ENCODE measurements around the gene SLC25A44. TPM values are rescaled to one million over a fixed set of nuclear protein-coding genes. Genes with fewer than 3 reads are reported as not detected.

Gene SLC25A44
- polyA plus RNA-seq, 1 donor from 2014 or later: 13.7 TPM

DNA sequence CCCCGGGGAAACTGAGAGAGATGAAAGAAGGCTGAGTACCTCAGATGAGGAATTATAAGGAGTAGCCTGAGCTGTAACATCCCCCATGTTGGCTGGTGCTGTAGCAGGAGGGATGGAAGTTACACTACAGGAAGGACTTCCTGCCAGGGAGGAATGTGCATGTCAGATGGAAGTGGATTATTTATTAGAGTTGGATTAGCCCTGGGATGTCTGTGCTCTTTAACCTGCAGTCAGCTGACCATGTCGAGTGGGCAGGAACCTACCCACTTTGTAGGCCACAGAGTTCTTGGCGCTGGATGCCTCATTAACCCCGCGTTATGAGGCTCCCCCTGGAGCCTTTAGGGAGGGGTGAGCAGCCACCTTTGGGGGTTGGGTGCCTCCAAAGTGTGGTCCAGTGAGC, 41.3 kb upstream of the SLC25A44 start:
- Histone ChIP-seq H3F3A (ENCODE audit: insufficient read depth, low read length, poor library complexity, severe bottlenecking) (no peaks in the 10 kb centered on the region), H3K4me3 (ENCODE audit: low read length) (peak overlapping the region; percentile 32), H3K9me3 (ENCODE audit: low read length) (no peaks in the 10 kb centered on the region), H3K9ac (ENCODE audit: low read length) (no peak overlapping the region), H3K27me3 (ENCODE audit: insufficient read depth, low read depth, low read length) (no peaks in the 10 kb centered on the region), H3K9me2 (ENCODE audit: insufficient read depth, low read length) (no peaks in the 10 kb centered on the region), H2AFZ (ENCODE audit: low read depth, low read length) (no peak overlapping the region), H3K36me3 (ENCODE audit: insufficient read depth, low read length) (no peaks in the 10 kb centered on the region), H4K20me1 (ENCODE audit: insufficient read depth) (no peaks in the 10 kb centered on the region), H3K79me2 (replicated peaks; ENCODE audit: insufficient read depth, low read length) (no peaks in the 10 kb centered on the region), H3K4me2 (ENCODE audit: low read length) (no peak overlapping the region), H3K27ac (ENCODE audit: low read length) (no peak overlapping the region)
- TF ChIP-seq MXI1 (conservative IDR thresholded peaks at IDR 0.05; ENCODE audit: poor library complexity, severe bottlenecking) (no peak), SMC3 (conservative IDR thresholded peaks at IDR 0.05; ENCODE audit: poor library complexity) (no peak), TAF1 (IDR thresholded peaks at IDR 0.05; ENCODE audit: low read depth) (no peak), EP300 (conservative IDR thresholded peaks at IDR 0.05; ENCODE audit: poor library complexity, severe bottlenecking) (no peak), EZH2 (IDR thresholded peaks at IDR 0.05; ENCODE audit: borderline replicate concordance, insufficient read depth, low read length, poor library complexity, severe bottlenecking) (no peak), RAD21 (conservative IDR thresholded peaks at IDR 0.05) (no peak), POLR2AphosphoS5 (IDR thresholded peaks at IDR 0.05) (no peak)
- TF ChIP-seq, protein P1, sequence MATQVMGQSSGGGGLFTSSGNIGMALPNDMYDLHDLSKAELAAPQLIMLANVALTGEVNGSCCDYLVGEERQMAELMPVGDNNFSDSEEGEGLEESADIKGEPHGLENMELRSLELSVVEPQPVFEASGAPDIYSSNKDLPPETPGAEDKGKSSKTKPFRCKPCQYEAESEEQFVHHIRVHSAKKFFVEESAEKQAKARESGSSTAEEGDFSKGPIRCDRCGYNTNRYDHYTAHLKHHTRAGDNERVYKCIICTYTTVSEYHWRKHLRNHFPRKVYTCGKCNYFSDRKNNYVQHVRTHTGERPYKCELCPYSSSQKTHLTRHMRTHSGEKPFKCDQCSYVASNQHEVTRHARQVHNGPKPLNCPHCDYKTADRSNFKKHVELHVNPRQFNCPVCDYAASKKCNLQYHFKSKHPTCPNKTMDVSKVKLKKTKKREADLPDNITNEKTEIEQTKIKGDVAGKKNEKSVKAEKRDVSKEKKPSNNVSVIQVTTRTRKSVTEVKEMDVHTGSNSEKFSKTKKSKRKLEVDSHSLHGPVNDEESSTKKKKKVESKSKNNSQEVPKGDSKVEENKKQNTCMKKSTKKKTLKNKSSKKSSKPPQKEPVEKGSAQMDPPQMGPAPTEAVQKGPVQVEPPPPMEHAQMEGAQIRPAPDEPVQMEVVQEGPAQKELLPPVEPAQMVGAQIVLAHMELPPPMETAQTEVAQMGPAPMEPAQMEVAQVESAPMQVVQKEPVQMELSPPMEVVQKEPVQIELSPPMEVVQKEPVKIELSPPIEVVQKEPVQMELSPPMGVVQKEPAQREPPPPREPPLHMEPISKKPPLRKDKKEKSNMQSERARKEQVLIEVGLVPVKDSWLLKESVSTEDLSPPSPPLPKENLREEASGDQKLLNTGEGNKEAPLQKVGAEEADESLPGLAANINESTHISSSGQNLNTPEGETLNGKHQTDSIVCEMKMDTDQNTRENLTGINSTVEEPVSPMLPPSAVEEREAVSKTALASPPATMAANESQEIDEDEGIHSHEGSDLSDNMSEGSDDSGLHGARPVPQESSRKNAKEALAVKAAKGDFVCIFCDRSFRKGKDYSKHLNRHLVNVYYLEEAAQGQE (IDR thresholded peaks at IDR 0.05; ENCODE audit: borderline replicate concordance): no peak
- TF ChIP-seq, protein P2, sequence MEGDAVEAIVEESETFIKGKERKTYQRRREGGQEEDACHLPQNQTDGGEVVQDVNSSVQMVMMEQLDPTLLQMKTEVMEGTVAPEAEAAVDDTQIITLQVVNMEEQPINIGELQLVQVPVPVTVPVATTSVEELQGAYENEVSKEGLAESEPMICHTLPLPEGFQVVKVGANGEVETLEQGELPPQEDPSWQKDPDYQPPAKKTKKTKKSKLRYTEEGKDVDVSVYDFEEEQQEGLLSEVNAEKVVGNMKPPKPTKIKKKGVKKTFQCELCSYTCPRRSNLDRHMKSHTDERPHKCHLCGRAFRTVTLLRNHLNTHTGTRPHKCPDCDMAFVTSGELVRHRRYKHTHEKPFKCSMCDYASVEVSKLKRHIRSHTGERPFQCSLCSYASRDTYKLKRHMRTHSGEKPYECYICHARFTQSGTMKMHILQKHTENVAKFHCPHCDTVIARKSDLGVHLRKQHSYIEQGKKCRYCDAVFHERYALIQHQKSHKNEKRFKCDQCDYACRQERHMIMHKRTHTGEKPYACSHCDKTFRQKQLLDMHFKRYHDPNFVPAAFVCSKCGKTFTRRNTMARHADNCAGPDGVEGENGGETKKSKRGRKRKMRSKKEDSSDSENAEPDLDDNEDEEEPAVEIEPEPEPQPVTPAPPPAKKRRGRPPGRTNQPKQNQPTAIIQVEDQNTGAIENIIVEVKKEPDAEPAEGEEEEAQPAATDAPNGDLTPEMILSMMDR (IDR thresholded peaks at IDR 0.05; ENCODE audit: poor library complexity, severe bottlenecking): no peak

DNA sequence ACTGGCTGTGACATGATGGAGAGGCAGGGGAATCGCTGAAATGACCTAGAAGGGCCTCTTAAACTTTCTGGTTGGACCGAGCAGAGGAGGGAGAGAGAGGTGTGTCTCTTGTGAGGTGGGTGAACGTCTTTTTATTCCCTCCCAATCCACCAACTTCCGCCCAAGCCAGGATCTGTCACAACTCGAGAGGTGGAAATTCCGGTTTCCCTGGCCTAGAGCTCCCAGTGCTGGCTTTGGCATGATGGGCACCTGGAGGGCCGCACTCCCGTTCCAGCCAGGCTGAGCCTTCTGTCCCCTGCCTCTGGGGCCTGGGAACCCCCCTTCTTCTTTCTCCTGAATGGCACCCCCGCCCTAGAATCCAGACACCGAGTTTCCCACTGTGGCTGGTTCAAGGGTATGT, 40.5 kb upstream of the SLC25A44 start, which contains the start of gene SEMA4A:
Gene SEMA4A (plus strand): TSS at position 224 of the 400 bp plus-strand sequence. CDS start 994 bp downstream, outside the sequence.
- no peak within 1 kb of the TSS for H2AFZ ChIP-seq (ENCODE audit: low read depth, low read length)
- no peaks in the 10 kb centered on the region for H4K20me1 ChIP-seq (ENCODE audit: insufficient read depth)
- H3K4me3 ChIP-seq (ENCODE audit: low read length): peak within 1 kb of the TSS; percentile 32
- H3K27me3 ChIP-seq (ENCODE audit: insufficient read depth, low read depth, low read length): no peaks in the 10 kb centered on the region
- no peaks in the 10 kb centered on the region for H3F3A ChIP-seq (ENCODE audit: insufficient read depth, low read length, poor library complexity, severe bottlenecking)
- H3K27ac ChIP-seq (ENCODE audit: low read length): no peak within 1 kb of the TSS
- H3K79me2 ChIP-seq (replicated peaks; ENCODE audit: insufficient read depth, low read length): no peaks in the 10 kb centered on the region
- TF ChIP-seq MXI1 (conservative IDR thresholded peaks at IDR 0.05; ENCODE audit: poor library complexity, severe bottlenecking) (no peak), TAF1 (IDR thresholded peaks at IDR 0.05; ENCODE audit: low read depth) (no peak), SMC3 (conservative IDR thresholded peaks at IDR 0.05; ENCODE audit: poor library complexity) (no peak), EP300 (conservative IDR thresholded peaks at IDR 0.05; ENCODE audit: poor library complexity, severe bottlenecking) (no peak), POLR2AphosphoS5 (IDR thresholded peaks at IDR 0.05) (no peak), EZH2 (IDR thresholded peaks at IDR 0.05; ENCODE audit: borderline replicate concordance, insufficient read depth, low read length, poor library complexity, severe bottlenecking) (no peak), RAD21 (conservative IDR thresholded peaks at IDR 0.05) (no peak)
- TF ChIP-seq, protein P2 (IDR thresholded peaks at IDR 0.05; ENCODE audit: poor library complexity, severe bottlenecking): no peak
- TF ChIP-seq, protein P1 (IDR thresholded peaks at IDR 0.05; ENCODE audit: borderline replicate concordance): no peak
- H3K36me3 ChIP-seq (ENCODE audit: insufficient read depth, low read length): no peaks in the 10 kb centered on the region
- H3K9ac ChIP-seq (ENCODE audit: low read length): no peak within 1 kb of the TSS
- no peaks in the 10 kb centered on the region for H3K9me3 ChIP-seq (ENCODE audit: low read length)
- no peak within 1 kb of the TSS for H3K4me2 ChIP-seq (ENCODE audit: low read length)
- no peaks in the 10 kb centered on the region for H3K9me2 ChIP-seq (ENCODE audit: insufficient read depth, low read length)
